ENCODE measurements around the gene AKAP17A. TPM values are rescaled to one million over a fixed set of nuclear protein-coding genes. Genes with fewer than 3 reads are reported as not detected.
"Not testable (repeated sequence)": the region's sequence is repeated elsewhere in the genome, so short reads cannot be mapped to it uniquely, and the experiment has no call there.

The AKAP17A gene
- total and polyA plus RNA-seq, 2 donors, result 25.0 to 105 TPM

DNA sequence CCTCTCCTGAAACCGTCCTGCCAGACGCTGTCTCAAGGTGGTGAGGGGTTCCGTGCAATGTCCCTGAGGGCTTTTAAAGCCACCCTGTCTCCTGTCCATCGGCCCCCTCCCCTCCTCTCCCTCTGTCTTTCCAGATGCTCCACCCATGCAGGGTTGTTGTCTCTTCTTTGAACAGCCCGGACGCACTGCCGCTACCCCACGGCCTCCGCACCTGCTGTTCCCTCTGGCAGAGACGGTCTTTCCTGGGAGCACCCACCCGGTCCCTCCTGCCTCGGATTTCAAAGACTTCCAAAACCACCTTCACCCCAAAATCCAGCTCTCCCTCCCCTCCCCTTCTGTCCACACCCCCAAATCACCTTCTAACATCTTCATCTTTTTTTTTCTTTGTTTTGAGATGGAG, 19.3 kb downstream of the AKAP17A start:
- no peaks in the 10 kb centered on the region for H3K4me1 ChIP-seq (ENCODE audit: control insufficient read depth in 2 of 2, insufficient read depth in 2 of 2, low read length in 2 of 2)
- no peak overlapping the region for H3K27ac ChIP-seq (ENCODE audit: low read depth in 1 of 2, low read length in 1 of 2)
- H3K9me3 ChIP-seq (ENCODE audit: control insufficient read depth in 2 of 2, insufficient read depth in 1 of 2, low read length in 1 of 2), result no peaks in the 10 kb centered on the region
- H3K4me3 ChIP-seq (ENCODE audit: low read length in 2 of 2), result no peak overlapping the region
- H3K36me3 ChIP-seq (ENCODE audit: control insufficient read depth in 2 of 2, insufficient read depth in 2 of 2, low read length in 1 of 2), result peaks cover 0 to 3% of the 10 kb centered on the region in 2 donors
- H3K27me3 ChIP-seq (ENCODE audit: control insufficient read depth in 2 of 2, insufficient read depth in 1 of 2, low read length in 1 of 2), result no peaks in the 10 kb centered on the region
- 90% methylated on average over 12 of the region's 12 CpGs for WGBS
- DNase-seq (ENCODE audit: low read depth in 6 of 9, low spot score in 9 of 9), result no peak

DNA sequence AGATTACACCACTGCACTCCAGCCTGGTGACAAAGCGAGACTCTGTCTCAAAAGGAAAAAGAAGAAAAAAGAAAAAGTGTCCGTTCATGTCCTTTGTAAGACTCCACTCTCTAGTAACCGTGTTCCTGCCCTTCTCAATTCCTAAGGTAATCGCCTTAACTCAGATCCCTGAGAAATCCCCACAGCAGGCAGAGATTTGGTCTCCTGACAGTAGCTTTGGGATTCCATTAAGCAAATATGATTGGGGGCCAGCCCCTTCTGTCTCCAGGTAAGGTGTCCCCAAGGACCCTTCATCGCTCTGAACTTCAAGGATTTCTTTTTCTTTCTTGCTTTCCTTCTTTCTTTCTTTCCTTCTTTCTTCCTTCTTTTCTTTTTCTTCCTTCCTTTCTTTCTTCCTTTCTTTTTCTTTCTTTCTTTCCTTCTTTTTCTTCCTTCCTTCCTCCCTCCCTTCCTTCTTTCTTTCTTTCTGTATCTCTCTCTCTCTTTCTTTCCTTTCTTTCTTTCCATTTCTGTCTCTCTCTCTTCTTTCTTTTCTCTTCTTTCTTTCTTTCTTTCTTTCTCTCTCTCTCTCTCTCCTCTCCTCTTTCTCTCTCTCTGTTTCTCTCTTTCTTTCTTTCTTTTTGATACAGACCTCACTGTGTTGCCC, 21.4 kb downstream of the AKAP17A start:
- Histone ChIP-seq H3K4me3 (ENCODE audit: low read length in 2 of 2) (no peak overlapping the region), H3K4me1 (ENCODE audit: control insufficient read depth in 2 of 2, insufficient read depth in 2 of 2, low read length in 2 of 2) (no peaks in the 10 kb centered on the region), H3K9me3 (ENCODE audit: control insufficient read depth in 2 of 2, insufficient read depth in 1 of 2, low read length in 1 of 2) (no peaks in the 10 kb centered on the region), H3K27me3 (ENCODE audit: control insufficient read depth in 2 of 2, insufficient read depth in 1 of 2, low read length in 1 of 2) (no peaks in the 10 kb centered on the region), H3K36me3 (ENCODE audit: control insufficient read depth in 2 of 2, insufficient read depth in 2 of 2, low read length in 1 of 2) (no peaks in the 10 kb centered on the region), H3K27ac (ENCODE audit: low read depth in 1 of 2, low read length in 1 of 2) (no peak overlapping the region)
- DNase-seq (ENCODE audit: low read depth in 6 of 9, low spot score in 9 of 9), result no peak
- 94% methylated on average over 5 of the region's 5 CpGs for WGBS

DNA sequence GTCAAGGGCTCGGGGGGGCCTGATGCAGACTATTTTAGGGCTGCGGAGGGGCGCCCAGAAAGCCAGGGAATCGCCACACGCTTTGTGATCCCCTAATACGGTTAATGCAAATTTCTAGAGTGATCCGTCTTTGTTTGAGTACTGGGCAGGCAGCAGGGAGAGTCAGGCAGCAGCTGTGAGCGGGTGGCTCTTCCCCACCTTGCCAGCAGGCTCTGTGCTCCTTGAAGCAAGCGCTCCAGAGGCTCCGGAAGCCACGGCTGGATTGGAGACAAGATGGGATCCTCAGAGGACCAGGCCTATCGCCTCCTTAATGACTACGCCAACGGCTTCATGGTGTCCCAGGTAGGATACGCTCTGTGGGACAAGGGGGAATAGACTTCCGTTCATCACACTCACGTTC, 23.5 kb downstream of the AKAP17A start, which contains the start of gene ASMT:
Gene ASMT (plus strand): TSS at position 133 of the 400 bp plus-strand sequence. CDS start 141 bp downstream, at position 274.
- Histone ChIP-seq H3K4me1 (ENCODE audit: control insufficient read depth in 2 of 2, insufficient read depth in 2 of 2, low read length in 2 of 2) (no peaks in the 10 kb centered on the region), H3K27ac (ENCODE audit: low read depth in 1 of 2, low read length in 1 of 2) (no peak within 1 kb of the TSS), H3K9me3 (ENCODE audit: control insufficient read depth in 2 of 2, insufficient read depth in 1 of 2, low read length in 1 of 2) (no peaks in the 10 kb centered on the region), H3K27me3 (ENCODE audit: control insufficient read depth in 2 of 2, insufficient read depth in 1 of 2, low read length in 1 of 2) (no peaks in the 10 kb centered on the region), H3K4me3 (ENCODE audit: low read length in 2 of 2) (no peak within 1 kb of the TSS), H3K36me3 (ENCODE audit: control insufficient read depth in 2 of 2, insufficient read depth in 2 of 2, low read length in 1 of 2) (no peaks in the 10 kb centered on the region)
- 90% methylated on average over 17 of the region's 17 CpGs for WGBS
- DNase-seq (ENCODE audit: low read depth in 6 of 9, low spot score in 9 of 9), result no peak

DNA sequence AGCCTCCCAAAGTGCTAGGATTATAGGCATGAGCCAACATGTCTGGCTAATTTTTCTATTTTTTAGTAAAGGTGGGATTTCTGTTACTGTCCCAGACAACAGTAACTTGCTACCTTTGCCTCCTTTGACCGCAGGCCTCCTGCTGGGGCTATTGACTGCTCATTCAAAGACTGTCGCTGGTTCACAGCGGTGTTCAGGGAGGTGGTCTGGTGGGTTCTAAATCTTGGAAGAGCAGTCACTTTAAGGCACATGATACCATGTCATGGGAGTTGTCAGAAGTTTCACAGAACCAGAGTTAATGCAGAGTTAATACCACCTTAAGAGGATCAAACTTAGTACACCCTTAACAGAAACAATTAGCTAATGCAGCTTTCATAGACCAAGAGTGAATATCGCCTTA, 27.3 kb downstream of the AKAP17A start:
- Histone ChIP-seq H3K9me3 (ENCODE audit: control insufficient read depth in 2 of 2, insufficient read depth in 1 of 2, low read length in 1 of 2) (no peaks in the 10 kb centered on the region), H3K4me1 (ENCODE audit: control insufficient read depth in 2 of 2, insufficient read depth in 2 of 2, low read length in 2 of 2) (no peaks in the 10 kb centered on the region), H3K36me3 (ENCODE audit: control insufficient read depth in 2 of 2, insufficient read depth in 2 of 2, low read length in 1 of 2) (no peaks in the 10 kb centered on the region), H3K27ac (ENCODE audit: low read depth in 1 of 2, low read length in 1 of 2) (no peak overlapping the region), H3K27me3 (ENCODE audit: control insufficient read depth in 2 of 2, insufficient read depth in 1 of 2, low read length in 1 of 2) (no peaks in the 10 kb centered on the region), H3K4me3 (ENCODE audit: low read length in 2 of 2) (no peak overlapping the region)
- WGBS, result 90% methylated on average over 4 of the region's 4 CpGs
- no peak for DNase-seq (ENCODE audit: low read depth in 6 of 9, low spot score in 9 of 9)

DNA sequence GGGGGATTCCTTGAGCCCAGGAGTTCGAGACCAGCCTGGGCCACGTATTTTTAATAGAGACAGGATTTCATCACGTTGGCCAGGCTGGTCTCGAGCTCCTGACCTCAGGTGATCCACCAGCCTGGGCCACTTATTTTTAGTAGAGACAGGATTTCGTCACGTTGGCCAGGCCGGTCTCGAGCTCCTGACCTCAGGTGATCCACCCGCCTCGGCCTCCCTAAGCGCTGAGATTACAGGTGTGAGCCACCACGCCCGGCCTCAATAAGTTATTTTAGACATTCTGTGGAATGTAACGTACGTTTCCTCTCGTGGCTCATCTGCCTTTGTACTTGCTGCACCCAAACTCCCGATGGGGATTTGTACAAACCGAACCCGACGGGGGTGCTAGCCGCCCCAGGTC, 32.3 kb downstream of the AKAP17A start:
- H3K9me3 ChIP-seq (ENCODE audit: control insufficient read depth in 2 of 2, insufficient read depth in 1 of 2, low read length in 1 of 2), result no peaks in the 10 kb centered on the region
- no peaks in the 10 kb centered on the region for H3K27me3 ChIP-seq (ENCODE audit: control insufficient read depth in 2 of 2, insufficient read depth in 1 of 2, low read length in 1 of 2)
- H3K4me1 ChIP-seq (ENCODE audit: control insufficient read depth in 2 of 2, insufficient read depth in 2 of 2, low read length in 2 of 2), result no peaks in the 10 kb centered on the region
- no peaks in the 10 kb centered on the region for H3K36me3 ChIP-seq (ENCODE audit: control insufficient read depth in 2 of 2, insufficient read depth in 2 of 2, low read length in 1 of 2)
- H3K4me3 ChIP-seq (ENCODE audit: low read length in 2 of 2), result no peak overlapping the region
- WGBS, result 84% methylated on average over 21 of the region's 21 CpGs
- no peak overlapping the region for H3K27ac ChIP-seq (ENCODE audit: low read depth in 1 of 2, low read length in 1 of 2)
- DNase-seq (ENCODE audit: low read depth in 6 of 9, low spot score in 9 of 9), result no peak

DNA sequence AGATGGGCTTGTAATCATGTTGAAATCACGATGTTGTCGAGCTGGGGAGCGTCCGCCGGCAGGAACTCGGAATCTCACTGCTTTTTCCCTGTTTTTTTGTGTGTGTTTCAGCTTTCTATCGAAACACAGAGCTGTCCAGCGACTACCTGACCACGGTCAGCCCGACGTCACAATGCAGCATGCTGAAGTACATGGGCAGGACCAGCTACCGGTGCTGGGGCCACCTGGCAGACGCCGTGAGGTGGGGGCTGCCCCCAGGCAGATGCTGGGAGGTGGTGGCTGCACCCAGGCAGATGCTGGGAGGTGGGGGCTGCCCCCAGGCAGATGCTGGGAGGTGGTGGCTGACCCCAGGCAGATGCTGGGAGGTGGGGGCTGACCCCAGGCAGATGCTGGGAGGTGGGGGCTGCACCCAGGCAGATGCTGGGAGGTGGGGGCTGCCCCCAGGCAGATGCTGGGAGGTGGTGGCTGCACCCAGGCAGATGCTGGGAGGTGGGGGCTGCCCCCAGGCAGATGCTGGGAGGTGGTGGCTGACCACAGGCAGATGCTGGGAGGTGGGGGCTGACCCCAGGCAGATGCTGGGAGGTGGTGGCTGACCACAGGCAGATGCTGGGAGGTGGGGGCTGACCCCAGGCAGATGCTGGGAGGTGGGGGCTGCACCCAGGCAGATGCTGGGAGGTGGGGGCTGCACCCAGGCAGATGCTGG, 32.9 kb downstream of the AKAP17A start:
- H3K9me3 ChIP-seq (ENCODE audit: control insufficient read depth in 2 of 2, insufficient read depth in 1 of 2, low read length in 1 of 2); H3K4me3 ChIP-seq (ENCODE audit: low read length in 2 of 2); H3K36me3 ChIP-seq (ENCODE audit: control insufficient read depth in 2 of 2, insufficient read depth in 2 of 2, low read length in 1 of 2); H3K4me1 ChIP-seq (ENCODE audit: control insufficient read depth in 2 of 2, insufficient read depth in 2 of 2, low read length in 2 of 2); DNase-seq (ENCODE audit: low read depth in 6 of 9, low spot score in 9 of 9); H3K27ac ChIP-seq (ENCODE audit: low read depth in 1 of 2, low read length in 1 of 2); H3K27me3 ChIP-seq (ENCODE audit: control insufficient read depth in 2 of 2, insufficient read depth in 1 of 2, low read length in 1 of 2): not testable (repeated sequence)
- 96% methylated on average over 14 of the region's 14 CpGs for WGBS

DNA sequence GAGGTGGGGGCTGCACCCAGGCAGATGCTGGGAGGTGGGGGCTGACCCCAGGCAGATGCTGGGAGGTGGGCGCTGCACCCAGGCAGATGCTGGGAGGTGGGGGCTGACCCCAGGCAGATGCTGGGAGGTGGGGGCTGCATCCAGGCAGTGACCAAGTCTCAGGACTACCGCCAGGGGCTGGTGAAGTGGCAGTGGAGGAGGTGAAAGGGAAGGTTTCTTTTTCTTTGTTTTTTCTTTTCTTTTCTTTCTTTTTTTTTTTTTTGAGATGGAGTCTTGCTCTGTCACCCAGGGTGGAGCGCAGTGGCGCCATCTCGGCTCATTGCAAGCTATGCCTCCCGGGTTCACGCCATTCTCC, 33.4 kb downstream of the AKAP17A start:
- not testable (repeated sequence) for DNase-seq (ENCODE audit: low read depth in 6 of 9, low spot score in 9 of 9); H3K4me3 ChIP-seq (ENCODE audit: low read length in 2 of 2); H3K4me1 ChIP-seq (ENCODE audit: control insufficient read depth in 2 of 2, insufficient read depth in 2 of 2, low read length in 2 of 2); H3K9me3 ChIP-seq (ENCODE audit: control insufficient read depth in 2 of 2, insufficient read depth in 1 of 2, low read length in 1 of 2); H3K27me3 ChIP-seq (ENCODE audit: control insufficient read depth in 2 of 2, insufficient read depth in 1 of 2, low read length in 1 of 2); H3K36me3 ChIP-seq (ENCODE audit: control insufficient read depth in 2 of 2, insufficient read depth in 2 of 2, low read length in 1 of 2); H3K27ac ChIP-seq (ENCODE audit: low read depth in 1 of 2, low read length in 1 of 2)
- WGBS, result 86% methylated on average over 7 of the region's 7 CpGs

DNA sequence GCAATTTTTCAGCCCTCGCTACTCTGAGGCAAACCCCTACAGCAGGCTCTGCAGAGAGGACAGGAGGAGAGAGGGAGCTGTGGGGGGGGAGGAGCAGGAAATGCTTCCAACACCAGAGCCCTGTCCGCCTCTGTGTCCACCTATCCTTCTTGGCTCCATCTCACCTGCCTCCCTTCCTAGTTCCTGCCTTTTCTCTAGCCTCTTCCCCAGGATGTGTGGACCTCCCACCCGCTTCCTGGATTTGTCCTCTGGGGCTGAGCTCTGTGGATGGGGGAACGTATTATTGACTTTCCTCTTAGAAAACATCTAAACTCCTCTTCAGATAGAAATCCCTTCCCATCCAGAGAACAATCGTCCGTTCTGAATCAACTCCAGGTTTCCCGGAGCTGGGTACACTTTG, 37.8 kb downstream of the AKAP17A start:
- Histone ChIP-seq H3K27ac (ENCODE audit: low read depth in 1 of 2, low read length in 1 of 2) (no peak overlapping the region), H3K36me3 (ENCODE audit: control insufficient read depth in 2 of 2, insufficient read depth in 2 of 2, low read length in 1 of 2) (no peaks in the 10 kb centered on the region), H3K4me3 (ENCODE audit: low read length in 2 of 2) (no peak overlapping the region), H3K4me1 (ENCODE audit: control insufficient read depth in 2 of 2, insufficient read depth in 2 of 2, low read length in 2 of 2) (no peaks in the 10 kb centered on the region), H3K27me3 (ENCODE audit: control insufficient read depth in 2 of 2, insufficient read depth in 1 of 2, low read length in 1 of 2) (no peaks in the 10 kb centered on the region), H3K9me3 (ENCODE audit: control insufficient read depth in 2 of 2, insufficient read depth in 1 of 2, low read length in 1 of 2) (no peaks in the 10 kb centered on the region)
- 79% methylated on average over 7 of the region's 7 CpGs for WGBS
- no peak for DNase-seq (ENCODE audit: low read depth in 6 of 9, low spot score in 9 of 9)

DNA sequence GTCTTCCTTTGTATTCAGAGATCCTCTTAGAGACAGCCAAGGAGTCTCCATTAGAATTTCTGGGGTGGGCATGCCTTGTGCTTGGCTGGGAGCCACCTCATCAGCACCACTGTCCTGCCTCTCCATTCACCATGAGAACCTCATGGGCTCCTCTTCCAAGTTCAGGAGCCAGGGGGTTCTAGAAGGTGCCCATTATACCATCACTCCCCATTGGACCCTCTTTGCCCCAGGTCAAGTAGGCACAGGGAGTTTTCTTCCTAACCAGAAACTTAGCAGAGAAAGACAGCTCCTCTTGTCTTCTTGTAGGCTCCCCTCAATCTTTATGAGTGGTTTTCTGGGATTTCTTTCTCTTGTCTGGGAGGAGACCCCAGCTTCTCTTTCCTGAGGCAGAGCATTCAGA, 54.6 kb downstream of the AKAP17A start:
- no peak for DNase-seq (ENCODE audit: low read depth in 6 of 9, low spot score in 9 of 9)
- Histone ChIP-seq H3K36me3 (ENCODE audit: control insufficient read depth in 2 of 2, insufficient read depth in 2 of 2, low read length in 1 of 2) (no peaks in the 10 kb centered on the region), H3K27ac (ENCODE audit: low read depth in 1 of 2, low read length in 1 of 2) (no peak overlapping the region), H3K27me3 (ENCODE audit: control insufficient read depth in 2 of 2, insufficient read depth in 1 of 2, low read length in 1 of 2) (no peaks in the 10 kb centered on the region), H3K4me1 (ENCODE audit: control insufficient read depth in 2 of 2, insufficient read depth in 2 of 2, low read length in 2 of 2) (no peaks in the 10 kb centered on the region), H3K4me3 (ENCODE audit: low read length in 2 of 2) (no peak overlapping the region), H3K9me3 (ENCODE audit: control insufficient read depth in 2 of 2, insufficient read depth in 1 of 2, low read length in 1 of 2) (peaks cover 2 to 7% of the 10 kb centered on the region in 2 donors)
